GM21619 (cell line): ENCODE data around the gene ADAMTS17.

ENCODE experiments used
- ATAC-seq: cut with Tn5 transposase; IDR thresholded peaks from one replicate; pipeline ENCODE4 v1.9.1; 2021; ENCODE audit not compliant: unreplicated experiment

Gene ADAMTS17

DNA sequence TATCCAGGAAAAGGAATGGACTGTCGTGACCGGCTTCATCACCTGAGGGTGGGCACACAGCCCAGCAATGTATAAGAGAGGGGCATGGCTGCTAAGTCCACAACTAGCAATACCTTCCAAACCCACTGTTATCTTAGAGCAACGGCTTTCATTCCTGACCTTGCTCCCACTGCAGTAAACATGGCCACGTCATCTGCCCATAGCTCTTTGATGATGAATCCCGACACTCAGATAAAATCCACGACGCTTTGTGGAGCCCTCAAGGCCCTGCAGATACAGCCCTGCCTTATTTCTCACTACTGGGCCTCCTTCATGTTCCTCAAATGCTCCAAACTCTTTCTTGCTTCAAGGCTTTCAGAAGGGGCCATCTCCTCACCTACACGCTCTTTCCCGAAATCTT is 114.0 kb downstream of the ADAMTS17 start:
- ATAC-seq = no peak

DNA sequence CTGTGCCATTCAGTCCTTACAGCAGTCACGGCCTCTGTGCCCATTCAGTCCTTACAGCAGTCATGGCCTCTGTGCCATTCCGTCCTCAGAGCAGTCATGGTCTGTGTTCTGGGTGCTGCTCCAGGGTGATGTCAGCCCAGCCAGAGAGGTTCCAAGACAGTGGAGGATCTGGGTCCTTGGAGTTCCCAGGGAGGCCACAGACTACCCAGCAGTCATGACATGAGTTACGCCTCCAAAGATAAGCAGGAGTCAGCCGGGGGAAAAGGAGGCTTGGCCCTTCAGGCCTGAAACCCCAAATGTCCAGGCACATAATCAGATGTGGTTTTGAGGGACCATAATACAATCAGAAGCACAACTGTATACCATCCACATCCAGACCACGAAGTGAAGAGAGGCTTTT is 115.7 kb downstream of the ADAMTS17 start:
- ATAC-seq = no peak

DNA sequence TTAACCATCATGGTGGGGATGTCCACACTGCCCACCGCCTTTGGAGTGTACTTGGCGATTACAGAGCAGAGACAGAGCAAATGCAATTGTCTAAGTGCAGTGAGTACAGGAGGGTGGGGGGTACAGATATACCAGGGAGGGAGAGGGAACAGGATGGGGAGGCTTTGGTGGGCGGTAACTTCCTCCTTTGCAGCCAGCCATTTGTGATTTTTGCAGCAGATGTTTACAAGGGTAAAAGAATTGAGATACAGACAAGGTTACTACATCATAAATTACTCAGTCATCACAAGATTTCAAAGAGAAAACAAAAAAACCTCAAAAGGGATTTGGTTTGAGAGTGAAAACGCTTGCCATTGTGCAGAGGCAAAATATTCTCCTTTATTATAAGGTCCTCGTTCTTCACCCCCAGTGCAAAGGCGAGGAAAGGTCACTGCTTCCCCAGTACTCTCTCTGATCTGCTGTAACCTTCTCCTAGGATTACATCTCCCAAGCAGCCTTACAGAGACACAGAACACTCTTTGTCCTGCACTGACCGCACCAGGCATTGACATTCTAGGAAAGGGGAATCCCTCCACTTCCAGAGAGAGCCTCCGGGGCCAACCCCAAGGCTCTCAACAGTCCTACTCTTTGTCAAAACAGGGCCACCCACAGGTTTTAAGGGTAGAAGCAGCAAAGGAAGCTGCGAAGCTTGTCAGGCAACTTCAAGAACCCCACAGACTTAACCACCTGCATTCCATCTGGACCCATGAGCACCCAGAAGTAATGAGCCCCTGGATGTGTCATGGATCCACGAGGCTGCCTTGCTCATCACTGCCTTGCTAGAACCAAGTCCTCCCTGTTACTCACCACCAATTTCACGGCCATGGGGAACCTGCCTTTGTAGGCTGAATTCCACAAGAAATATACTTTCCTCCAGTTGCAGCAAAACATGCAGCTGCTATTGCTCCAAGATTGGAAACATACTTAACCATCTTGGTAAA is 117.3 kb downstream of the ADAMTS17 start:
- ATAC-seq = no peak

DNA sequence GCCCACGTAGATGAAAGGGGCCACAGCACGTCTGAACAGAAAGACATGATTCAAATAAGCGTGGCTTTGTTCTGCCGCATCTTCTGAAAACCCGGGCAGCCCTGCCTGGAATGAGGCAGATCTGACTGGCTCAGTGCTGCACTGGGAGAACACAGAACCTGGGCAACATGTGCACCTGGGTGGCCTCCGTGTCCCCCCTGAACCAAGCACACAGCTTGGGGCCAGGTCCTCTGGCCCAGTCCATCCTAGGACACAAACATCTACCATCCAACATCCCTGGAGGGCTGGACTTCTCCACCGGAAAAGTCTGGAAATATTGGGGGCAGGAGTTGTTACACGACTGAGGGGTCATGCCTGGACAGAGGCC is 119.4 kb downstream of the ADAMTS17 start:
- no peak for ATAC-seq

- ATAC-seq = no peak
Observed at GRCh38 chr15:100221471-100222348, 120.1 kb downstream of the ADAMTS17 start.

DNA sequence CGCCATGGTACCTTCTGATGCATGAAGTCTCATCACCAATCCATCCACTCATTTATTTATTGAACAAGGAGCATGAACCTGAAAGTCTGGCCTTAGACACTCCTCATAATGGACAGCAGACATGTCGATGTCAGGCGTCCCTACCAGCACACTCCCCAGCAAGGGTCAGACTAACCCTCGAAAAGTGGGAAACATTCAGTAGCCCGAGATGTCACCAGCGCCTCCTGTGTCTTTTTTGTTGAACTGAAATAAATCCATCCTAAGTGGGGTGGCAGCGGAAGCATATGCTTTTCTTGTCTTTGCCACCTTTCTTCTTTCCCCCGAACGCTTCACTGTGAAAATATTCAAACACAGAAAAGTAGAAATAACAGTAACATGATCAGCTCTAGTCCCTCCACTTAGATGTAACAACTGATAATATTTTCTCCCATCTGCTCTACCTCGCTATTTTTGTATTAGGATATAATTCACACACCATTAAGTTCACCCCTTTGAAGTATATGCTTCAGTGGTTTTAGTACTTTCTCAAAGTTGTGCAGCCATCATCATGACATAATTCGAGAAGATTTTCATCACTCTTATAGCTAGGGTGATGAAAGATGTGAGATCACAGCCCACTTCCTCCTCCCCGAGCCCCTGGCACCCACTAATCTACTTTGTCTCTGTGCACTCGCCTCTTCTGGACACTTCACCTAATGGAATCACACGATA is 121.6 kb downstream of the ADAMTS17 start:
- no peak for ATAC-seq

DNA sequence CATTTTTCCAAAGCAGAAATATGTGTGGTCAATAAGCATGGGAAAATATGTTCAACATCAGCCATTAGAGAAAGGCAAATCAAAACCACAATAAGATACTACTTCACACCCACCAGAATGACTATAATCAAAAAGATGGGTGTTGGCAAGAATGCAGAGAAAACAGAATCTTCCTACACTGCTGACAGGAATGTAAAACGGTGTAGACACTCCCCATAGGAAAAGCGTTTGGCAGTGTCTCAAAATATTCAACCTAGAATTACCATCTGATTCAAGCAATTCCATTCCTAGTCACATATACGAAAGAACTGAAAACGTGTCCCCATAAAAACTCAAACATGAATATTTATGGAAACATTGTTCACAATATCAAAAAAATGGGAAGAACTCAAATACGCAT is 123.3 kb downstream of the ADAMTS17 start:
- ATAC-seq = no peak

- ATAC-seq = no peak
Observed at GRCh38 chr15:100216182-100216581, 125.6 kb downstream of the ADAMTS17 start.

DNA sequence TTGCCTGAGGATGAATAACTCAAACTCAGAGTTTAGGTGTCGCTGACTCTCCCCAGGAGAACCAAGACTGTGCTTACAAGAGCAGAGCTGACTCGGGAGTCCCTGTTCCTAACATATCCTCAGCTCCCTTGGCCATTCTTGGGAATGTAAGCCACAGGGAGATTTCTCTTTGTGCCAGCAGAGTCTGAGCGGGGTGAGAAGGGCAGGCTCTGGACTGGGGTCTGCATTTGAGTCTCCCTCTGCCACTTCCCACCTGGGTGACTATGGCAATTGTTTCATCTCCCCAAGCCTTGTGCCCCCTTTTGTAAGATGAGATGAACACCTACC is 126.0 kb downstream of the ADAMTS17 start:
- ATAC-seq = no peak

DNA sequence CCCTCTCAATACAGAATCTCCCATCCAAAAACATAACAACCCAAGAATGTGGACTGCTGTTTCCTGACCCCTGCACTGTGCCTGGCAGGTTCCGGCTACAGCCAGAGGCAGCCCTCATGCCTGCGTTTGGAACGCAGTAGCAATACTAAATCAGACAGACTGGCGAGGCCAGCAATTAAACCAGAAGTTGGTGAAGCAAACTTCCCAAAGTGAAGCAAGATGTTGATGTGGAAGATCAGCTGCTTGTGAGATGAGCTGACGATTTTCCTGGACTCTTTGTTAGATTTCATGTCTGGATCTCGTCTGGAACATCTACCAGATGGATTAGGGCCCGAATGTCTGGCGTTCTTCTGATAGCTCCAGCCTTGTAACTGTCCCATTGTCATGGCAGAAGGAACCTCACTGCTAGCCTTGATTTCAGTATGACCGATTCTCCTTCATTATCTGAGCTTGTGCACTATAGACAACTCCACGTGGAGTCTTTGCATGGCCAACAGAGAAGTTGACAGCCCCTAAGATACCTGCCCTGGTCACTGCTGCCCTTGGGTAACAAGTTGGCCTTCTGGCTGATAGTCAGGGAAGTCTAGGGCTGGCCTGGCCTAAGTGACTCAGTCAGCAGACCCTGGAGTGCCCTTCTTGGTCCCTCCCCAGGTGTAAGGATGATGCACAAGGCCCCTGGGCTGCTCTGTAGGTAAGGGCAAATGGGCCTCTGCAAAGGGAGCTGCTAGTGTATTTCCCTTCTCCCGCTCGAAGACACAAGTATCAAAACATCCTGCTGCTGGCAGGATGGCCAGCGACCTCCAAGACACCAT is 126.5 kb downstream of the ADAMTS17 start:
- ATAC-seq = no peak

DNA sequence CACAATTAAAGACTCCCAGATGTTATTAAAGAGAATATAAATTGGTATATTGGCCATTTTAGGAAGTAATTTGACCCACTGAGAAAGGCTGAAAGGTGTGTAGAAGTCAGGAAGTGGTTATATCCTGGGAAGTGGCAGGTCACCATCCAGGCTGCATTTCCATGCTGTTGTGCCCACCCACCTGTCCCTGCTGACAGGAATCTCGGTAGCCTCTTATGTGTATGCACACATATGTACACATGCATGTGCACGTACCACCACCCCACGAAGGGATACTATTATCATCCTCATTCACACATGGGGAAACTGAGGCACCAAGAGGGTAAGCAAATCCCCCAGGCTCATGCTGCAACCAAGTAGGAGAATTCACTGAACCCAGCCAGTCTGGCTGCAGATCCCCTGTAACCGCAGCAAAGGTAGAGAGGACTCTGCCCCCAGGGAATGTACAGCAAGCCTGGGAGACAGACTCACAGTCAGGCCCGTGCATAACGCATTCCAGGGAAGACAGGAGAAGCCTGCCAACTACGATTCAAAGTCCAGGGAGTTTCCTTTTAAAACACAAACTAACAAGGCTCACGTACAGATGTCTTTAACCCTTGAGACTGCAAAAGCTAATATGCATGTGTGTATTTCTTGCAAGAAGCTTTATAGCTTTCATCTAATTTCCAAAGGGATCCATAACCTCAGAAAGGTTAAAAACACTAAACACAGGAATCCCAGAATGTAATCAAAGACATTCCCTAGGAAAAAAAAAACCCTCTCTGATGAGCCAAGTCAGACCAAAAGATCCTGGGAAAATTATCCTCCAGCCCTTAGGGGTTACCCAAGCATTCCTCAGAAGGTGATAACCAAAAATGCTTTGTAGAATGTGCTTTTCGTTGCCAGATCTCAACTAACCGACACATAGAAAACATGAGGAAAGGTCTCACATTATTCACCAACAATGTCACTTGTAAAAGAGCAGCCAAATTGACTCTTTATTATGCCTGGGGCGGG is 129.6 kb downstream of the ADAMTS17 start:
- ATAC-seq = no peak

- no peak for ATAC-seq
Observed at GRCh38 chr15:100210338-100210737, 131.4 kb downstream of the ADAMTS17 start.

- no peak for ATAC-seq
Observed at GRCh38 chr15:100208921-100209603, 132.7 kb downstream of the ADAMTS17 start.

GRCh38 chr15:100207053-100207452 is 134.7 kb downstream of the ADAMTS17 start:
- ATAC-seq = no peak

DNA sequence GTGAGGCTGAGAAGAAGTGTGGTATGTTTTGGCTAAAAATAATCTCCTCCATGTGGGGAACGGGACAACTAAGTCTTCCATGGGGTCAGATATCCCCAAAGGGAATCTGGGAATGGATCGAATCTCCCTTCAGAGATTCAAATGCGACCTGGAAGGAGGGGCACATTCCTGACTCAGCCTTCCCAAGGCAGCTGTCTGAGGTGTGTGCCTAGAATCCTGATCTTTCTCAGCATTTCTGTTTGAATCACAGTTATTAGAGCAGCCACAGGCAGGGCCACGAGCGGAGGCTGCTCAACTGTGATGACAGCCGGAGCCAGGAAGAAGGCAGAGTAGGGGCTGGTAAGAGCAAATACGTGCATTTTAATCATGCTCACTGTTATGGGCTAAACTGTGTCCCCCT is 135.1 kb downstream of the ADAMTS17 start:
- ATAC-seq = no peak

- ATAC-seq = no peak
Observed at GRCh38 chr15:100205549-100206295, 136.1 kb downstream of the ADAMTS17 start.

GRCh38 chr15:100204771-100205170 is 137.0 kb downstream of the ADAMTS17 start:
- ATAC-seq = no peak

- no peak for ATAC-seq
Observed at GRCh38 chr15:100204211-100204610, 137.6 kb downstream of the ADAMTS17 start.
